ENCODE data around the gene CEACAM21.

CEACAM21 gene

GRCh38 chr19:41587101-41587837, 11.3 kb downstream of the CEACAM21 start:
- H3K27ac ChIP-seq (ENCODE audit: low read depth, low read length), result no peak overlapping the region
- no peak overlapping the region for H3K9ac ChIP-seq (ENCODE audit: low read length)
- H3K27me3 ChIP-seq (ENCODE audit: control insufficient read depth, insufficient read depth, low read length), result peaks cover 18% of the 10 kb centered on the region
- peaks cover 26% of the 10 kb centered on the region for H3K9me3 ChIP-seq (ENCODE audit: control insufficient read depth, insufficient read depth, low read depth, low read length)
- no peaks in the 10 kb centered on the region for H3K4me1 ChIP-seq (ENCODE audit: control insufficient read depth, insufficient read depth, low read length)
- H3K36me3 ChIP-seq (ENCODE audit: control insufficient read depth, insufficient read depth, low read length), result no peaks in the 10 kb centered on the region
- no peak overlapping the region for H3K4me3 ChIP-seq (ENCODE audit: low read depth, low read length)

- H3K9me3 ChIP-seq (ENCODE audit: control insufficient read depth, insufficient read depth, low read depth, low read length), result peaks cover 21% of the 10 kb centered on the region
Measured at GRCh38 chr19:41587838-41588210, 11.9 kb downstream of the CEACAM21 start.

GRCh38 chr19:41588497-41589209, 12.7 kb downstream of the CEACAM21 start:
- H3K4me1 ChIP-seq (ENCODE audit: control insufficient read depth, insufficient read depth, low read length), result no peaks in the 10 kb centered on the region
- H3K27ac ChIP-seq (ENCODE audit: low read depth, low read length), result no peak overlapping the region
- no peak overlapping the region for H3K4me3 ChIP-seq (ENCODE audit: low read depth, low read length)
- no peak overlapping the region for H3K9ac ChIP-seq (ENCODE audit: low read length)
- H3K27me3 ChIP-seq (ENCODE audit: control insufficient read depth, insufficient read depth, low read length), result peaks cover 21% of the 10 kb centered on the region
- H3K36me3 ChIP-seq (ENCODE audit: control insufficient read depth, insufficient read depth, low read length), result no peaks in the 10 kb centered on the region
- H3K9me3 ChIP-seq (ENCODE audit: control insufficient read depth, insufficient read depth, low read depth, low read length), result peaks cover 13% of the 10 kb centered on the region

More at GRCh38 chr19:41587838-41588210, 11.9 kb downstream of the CEACAM21 start:
- no peaks in the 10 kb centered on the region for H3K4me1 ChIP-seq (ENCODE audit: control insufficient read depth, insufficient read depth, low read length)
- no peak overlapping the region for H3K27ac ChIP-seq (ENCODE audit: low read depth, low read length)
- peaks cover 20% of the 10 kb centered on the region for H3K27me3 ChIP-seq (ENCODE audit: control insufficient read depth, insufficient read depth, low read length)
- H3K9ac ChIP-seq (ENCODE audit: low read length), result no peak overlapping the region
- no peak overlapping the region for H3K4me3 ChIP-seq (ENCODE audit: low read depth, low read length)
- H3K36me3 ChIP-seq (ENCODE audit: control insufficient read depth, insufficient read depth, low read length), result no peaks in the 10 kb centered on the region

- Histone ChIP-seq H3K4me1 (ENCODE audit: control insufficient read depth, insufficient read depth, low read length) (no peaks in the 10 kb centered on the region), H3K27me3 (ENCODE audit: control insufficient read depth, insufficient read depth, low read length) (peaks cover 21% of the 10 kb centered on the region), H3K4me3 (ENCODE audit: low read depth, low read length) (no peak overlapping the region), H3K27ac (ENCODE audit: low read depth, low read length) (no peak overlapping the region), H3K9me3 (ENCODE audit: control insufficient read depth, insufficient read depth, low read depth, low read length) (peaks cover 6% of the 10 kb centered on the region; the same call in 1 of the 2 replicates), H3K9ac (ENCODE audit: low read length) (no peak overlapping the region), H3K36me3 (ENCODE audit: control insufficient read depth, insufficient read depth, low read length) (no peaks in the 10 kb centered on the region)
Measured at GRCh38 chr19:41589371-41589770, 13.4 kb downstream of the CEACAM21 start.

GRCh38 chr19:41590936-41591335, 15.0 kb downstream of the CEACAM21 start:
- Histone ChIP-seq H3K9me3 (ENCODE audit: control insufficient read depth, insufficient read depth, low read depth, low read length) (no peaks in the 10 kb centered on the region; the same call in 1 of the 2 replicates), H3K4me1 (ENCODE audit: control insufficient read depth, insufficient read depth, low read length) (no peaks in the 10 kb centered on the region), H3K27me3 (ENCODE audit: control insufficient read depth, insufficient read depth, low read length) (peaks cover 36% of the 10 kb centered on the region), H3K27ac (ENCODE audit: low read depth, low read length) (no peak overlapping the region), H3K4me3 (ENCODE audit: low read depth, low read length) (no peak overlapping the region), H3K9ac (ENCODE audit: low read length) (no peak overlapping the region), H3K36me3 (ENCODE audit: control insufficient read depth, insufficient read depth, low read length) (no peaks in the 10 kb centered on the region)

- Histone ChIP-seq H3K27me3 (ENCODE audit: control insufficient read depth, insufficient read depth, low read length) (peaks cover 44% of the 10 kb centered on the region), H3K9ac (ENCODE audit: low read length) (no peak overlapping the region), H3K9me3 (ENCODE audit: control insufficient read depth, insufficient read depth, low read depth, low read length) (no peaks in the 10 kb centered on the region; the same call in 1 of the 2 replicates), H3K4me3 (ENCODE audit: low read depth, low read length) (no peak overlapping the region), H3K36me3 (ENCODE audit: control insufficient read depth, insufficient read depth, low read length) (no peaks in the 10 kb centered on the region), H3K27ac (ENCODE audit: low read depth, low read length) (no peak overlapping the region), H3K4me1 (ENCODE audit: control insufficient read depth, insufficient read depth, low read length) (no peaks in the 10 kb centered on the region)
Measured at GRCh38 chr19:41591951-41592562, 16.1 kb downstream of the CEACAM21 start.

GRCh38 chr19:41595258-41595889, 19.4 kb downstream of the CEACAM21 start:
- H3K4me3 ChIP-seq (ENCODE audit: low read depth, low read length), result no peak overlapping the region
- no peak overlapping the region for H3K27ac ChIP-seq (ENCODE audit: low read depth, low read length)
- peaks cover 12% of the 10 kb centered on the region for H3K4me1 ChIP-seq (ENCODE audit: control insufficient read depth, insufficient read depth, low read length)
- H3K27me3 ChIP-seq (ENCODE audit: control insufficient read depth, insufficient read depth, low read length), result peaks cover 53% of the 10 kb centered on the region
- H3K36me3 ChIP-seq (ENCODE audit: control insufficient read depth, insufficient read depth, low read length), result no peaks in the 10 kb centered on the region
- no peak overlapping the region for H3K9ac ChIP-seq (ENCODE audit: low read length)
- H3K9me3 ChIP-seq (ENCODE audit: control insufficient read depth, insufficient read depth, low read depth, low read length), result no peaks in the 10 kb centered on the region

- no peak overlapping the region for H3K27ac ChIP-seq (ENCODE audit: low read depth, low read length)
- H3K4me1 ChIP-seq (ENCODE audit: control insufficient read depth, insufficient read depth, low read length), result peaks cover 15% of the 10 kb centered on the region
- H3K36me3 ChIP-seq (ENCODE audit: control insufficient read depth, insufficient read depth, low read length), result no peaks in the 10 kb centered on the region
- peaks cover 56% of the 10 kb centered on the region for H3K27me3 ChIP-seq (ENCODE audit: control insufficient read depth, insufficient read depth, low read length)
- H3K9ac ChIP-seq (ENCODE audit: low read length), result no peak overlapping the region
- no peaks in the 10 kb centered on the region for H3K9me3 ChIP-seq (ENCODE audit: control insufficient read depth, insufficient read depth, low read depth, low read length)
- H3K4me3 ChIP-seq (ENCODE audit: low read depth, low read length), result no peak overlapping the region
Measured at GRCh38 chr19:41595890-41596280, 19.9 kb downstream of the CEACAM21 start.

- Histone ChIP-seq H3K4me1 (ENCODE audit: control insufficient read depth, insufficient read depth, low read length) (peaks cover 15% of the 10 kb centered on the region), H3K36me3 (ENCODE audit: control insufficient read depth, insufficient read depth, low read length) (no peaks in the 10 kb centered on the region), H3K9ac (ENCODE audit: low read length) (no peak overlapping the region), H3K9me3 (ENCODE audit: control insufficient read depth, insufficient read depth, low read depth, low read length) (no peaks in the 10 kb centered on the region), H3K27ac (ENCODE audit: low read depth, low read length) (no peak overlapping the region), H3K4me3 (ENCODE audit: low read depth, low read length) (no peak overlapping the region), H3K27me3 (ENCODE audit: control insufficient read depth, insufficient read depth, low read length) (peaks cover 68% of the 10 kb centered on the region)
Measured at GRCh38 chr19:41597600-41598041, 21.7 kb downstream of the CEACAM21 start.

- peaks cover 82% of the 10 kb centered on the region for H3K27me3 ChIP-seq (ENCODE audit: control insufficient read depth, insufficient read depth, low read length)
- H3K4me1 ChIP-seq (ENCODE audit: control insufficient read depth, insufficient read depth, low read length), result peaks cover 15% of the 10 kb centered on the region
Measured at GRCh38 chr19:41599175-41599966, 23.4 kb downstream of the CEACAM21 start.

More at GRCh38 chr19:41599175-41599966, 23.4 kb downstream of the CEACAM21 start:
- H3K9me3 ChIP-seq (ENCODE audit: control insufficient read depth, insufficient read depth, low read depth, low read length), result no peaks in the 10 kb centered on the region
- H3K27ac ChIP-seq (ENCODE audit: low read depth, low read length), result no peak overlapping the region
- H3K9ac ChIP-seq (ENCODE audit: low read length), result no peak overlapping the region
- no peaks in the 10 kb centered on the region for H3K36me3 ChIP-seq (ENCODE audit: control insufficient read depth, insufficient read depth, low read length)
- no peak overlapping the region for H3K4me3 ChIP-seq (ENCODE audit: low read depth, low read length)

All from HUES6 (cell line).